Retinal pigment epithelial cell (primary cell): ENCODE results near the gene MFAP4.
A peak's percentile ranks its signal among the peaks of the same experiment; 100 is the strongest.

Experiments used
- DNase-seq: peaks from one replicate; pipeline ENCODE4 v3.0.0-alpha.2; 2010; ENCODE audit warnings: low read depth
- H3K4me3 ChIP-seq: 2 replicates; pipeline ENCODE4 v1.5.1; 2011; ENCODE audit warnings: mild to moderate bottlenecking, low read length, control low read depth, moderate library complexity
- CTCF ChIP-seq: conservative IDR thresholded peaks from 2 replicates; pipeline ENCODE4 v1.5.1; 2011; ENCODE audit warnings: low read depth, low read length, control low read depth, inconsistent platforms

Gene MFAP4

GRCh38 chr17:19380481-19381301 is 6.3 kb downstream of the MFAP4 start:
- no peak for TF ChIP-seq CTCF
- H3K4me3 ChIP-seq = no peak overlapping the region
- DNase-seq = no peak

GRCh38 chr17:19379361-19380065 is 7.5 kb downstream of the MFAP4 start:
- TF ChIP-seq CTCF = no peak
- DNase-seq = no peak
- peak overlapping the region; percentile 86 for H3K4me3 ChIP-seq

GRCh38 chr17:19378416-19379360 is 8.3 kb downstream of the MFAP4 start, which contains the start of gene MAPK7:
TSS of gene MAPK7 (plus strand) at chr17:19378498. CDS start at chr17:19378901, 403 bp downstream.
- H3K4me3 ChIP-seq = peak within 1 kb of the TSS; percentile 91
- no peak for TF ChIP-seq CTCF
- no peak for DNase-seq

GRCh38 chr17:19377602-19378415 is 9.2 kb downstream of the MFAP4 start:
- no peak for TF ChIP-seq CTCF
- peak; percentile 96 for DNase-seq
- H3K4me3 ChIP-seq = peak overlapping the region; percentile 91

- peak overlapping the region; percentile 91 for H3K4me3 ChIP-seq
- no peak for DNase-seq
- no peak for TF ChIP-seq CTCF
Observed at GRCh38 chr17:19376811-19377210, 10.2 kb downstream of the MFAP4 start.

GRCh38 chr17:19375732-19376131 is 11.3 kb downstream of the MFAP4 start:
- no peak for DNase-seq
- no peak for TF ChIP-seq CTCF
- H3K4me3 ChIP-seq = no peak overlapping the region
